Endothelial cell of umbilical vein (primary cell): ENCODE data around the gene MRPS16.

Experiments used
- EZH2 ChIP-seq: IDR thresholded peaks from 2 replicates; pipeline ENCODE4 v1.6.1; 2012; ENCODE audit warnings: borderline replicate concordance, low read depth, mild to moderate bottlenecking, moderate library complexity, low read length, inconsistent platforms; ENCODE audit not compliant: severe bottlenecking
- FOS ChIP-seq: IDR thresholded peaks from 2 replicates; pipeline ENCODE4 v1.6.1; 2011; ENCODE audit warnings: mild to moderate bottlenecking, low read length, moderate library complexity, borderline replicate concordance; ENCODE audit not compliant: insufficient read depth
- GATA2 ChIP-seq: IDR thresholded peaks from 2 replicates; pipeline ENCODE4 v1.7.0; 2011; ENCODE audit warnings: low read depth, mild to moderate bottlenecking, moderate library complexity, mixed read lengths, low read length; ENCODE audit not compliant: insufficient read length, insufficient read depth
- JUN ChIP-seq: IDR thresholded peaks from 2 replicates; pipeline ENCODE4 v1.6.1; 2011; ENCODE audit warnings: borderline replicate concordance, low read depth; ENCODE audit not compliant: insufficient read length, insufficient read depth
- MYC ChIP-seq: IDR thresholded peaks from one replicate; pipeline ENCODE4 v1.6.1; 2011; ENCODE audit warnings: mild to moderate bottlenecking, low read depth, low read length
- POLR2A ChIP-seq: IDR thresholded peaks from 2 replicates; pipeline ENCODE4 v1.6.1; 2012; ENCODE audit warnings: low read depth, mild to moderate bottlenecking, control low read depth, low read length
- POLR2AphosphoS5 ChIP-seq: IDR thresholded peaks from 2 replicates; pipeline ENCODE4 v1.6.1; 2012; ENCODE audit warnings: low read depth, mild to moderate bottlenecking, control low read depth, low read length, moderate library complexity; ENCODE audit not compliant: insufficient read depth
- TF ChIP-seq, protein P1 (sequence below), 2 donors: IDR thresholded peaks; 1 replicate in 1 of 2; 2 replicates in 1 of 2; pipeline ENCODE4 v1.5.1; 2011; ENCODE audit warnings: low read length in 2 of 2, mild to moderate bottlenecking in 2 of 2, moderate library complexity in 2 of 2, control low read depth in 1 of 2, inconsistent platforms in 1 of 2, low read depth in 1 of 2; ENCODE audit not compliant: insufficient read depth in 1 of 2; ENCODE audit errors: extremely low read depth in 1 of 2
- TF ChIP-seq, protein P2 (sequence below): IDR thresholded peaks from 2 replicates; pipeline ENCODE4 v1.6.1; 2011; ENCODE audit not compliant: insufficient read depth, insufficient read length

DNA sequence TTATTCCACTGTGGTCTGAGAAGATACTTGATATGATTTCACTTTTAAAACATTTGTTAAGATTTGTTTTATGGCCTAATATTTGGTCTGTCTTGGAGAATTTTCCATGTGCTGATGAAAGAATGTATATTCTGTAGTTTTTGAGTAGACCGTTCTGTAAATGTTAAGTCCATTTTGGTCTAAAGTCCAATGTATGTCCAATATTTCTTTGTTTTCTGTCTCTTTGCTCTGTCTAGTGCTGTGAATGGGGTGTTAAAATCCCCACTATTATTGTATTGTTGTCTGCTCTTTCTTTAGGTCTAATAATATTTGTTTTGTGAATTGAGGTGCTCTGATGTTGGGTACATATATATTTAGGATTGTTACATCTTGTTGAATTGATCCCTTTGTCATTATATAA, 36.7 kb downstream of the MRPS16 start:
- TF ChIP-seq, protein P1, sequence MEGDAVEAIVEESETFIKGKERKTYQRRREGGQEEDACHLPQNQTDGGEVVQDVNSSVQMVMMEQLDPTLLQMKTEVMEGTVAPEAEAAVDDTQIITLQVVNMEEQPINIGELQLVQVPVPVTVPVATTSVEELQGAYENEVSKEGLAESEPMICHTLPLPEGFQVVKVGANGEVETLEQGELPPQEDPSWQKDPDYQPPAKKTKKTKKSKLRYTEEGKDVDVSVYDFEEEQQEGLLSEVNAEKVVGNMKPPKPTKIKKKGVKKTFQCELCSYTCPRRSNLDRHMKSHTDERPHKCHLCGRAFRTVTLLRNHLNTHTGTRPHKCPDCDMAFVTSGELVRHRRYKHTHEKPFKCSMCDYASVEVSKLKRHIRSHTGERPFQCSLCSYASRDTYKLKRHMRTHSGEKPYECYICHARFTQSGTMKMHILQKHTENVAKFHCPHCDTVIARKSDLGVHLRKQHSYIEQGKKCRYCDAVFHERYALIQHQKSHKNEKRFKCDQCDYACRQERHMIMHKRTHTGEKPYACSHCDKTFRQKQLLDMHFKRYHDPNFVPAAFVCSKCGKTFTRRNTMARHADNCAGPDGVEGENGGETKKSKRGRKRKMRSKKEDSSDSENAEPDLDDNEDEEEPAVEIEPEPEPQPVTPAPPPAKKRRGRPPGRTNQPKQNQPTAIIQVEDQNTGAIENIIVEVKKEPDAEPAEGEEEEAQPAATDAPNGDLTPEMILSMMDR (IDR thresholded peaks at IDR 0.05; ENCODE audit: extremely low read depth in 1 of 2, insufficient read depth in 1 of 2, low read depth in 1 of 2, low read length in 2 of 2) = no peak
- TF ChIP-seq POLR2A (no peak), EZH2 (no peak), MYC (no peak), POLR2AphosphoS5 (no peak), JUN (no peak), FOS (no peak), GATA2 (no peak)
- TF ChIP-seq, protein P2, sequence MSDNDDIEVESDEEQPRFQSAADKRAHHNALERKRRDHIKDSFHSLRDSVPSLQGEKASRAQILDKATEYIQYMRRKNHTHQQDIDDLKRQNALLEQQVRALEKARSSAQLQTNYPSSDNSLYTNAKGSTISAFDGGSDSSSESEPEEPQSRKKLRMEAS = no peak
